C4-2B (cell line): ENCODE results near the gene PHLDA2.

Source experiments
- ZFX ChIP-seq: fragments of 450-650 bp; IDR thresholded peaks from 2 replicates; pipeline ENCODE4 v1.6.1; 2017
- TF ChIP-seq, protein P1 (sequence below): fragments of 450-650 bp; conservative IDR thresholded peaks from 2 replicates; pipeline ENCODE4 v1.5.1; 2017; ENCODE audit warnings: mild to moderate bottlenecking

DNA sequence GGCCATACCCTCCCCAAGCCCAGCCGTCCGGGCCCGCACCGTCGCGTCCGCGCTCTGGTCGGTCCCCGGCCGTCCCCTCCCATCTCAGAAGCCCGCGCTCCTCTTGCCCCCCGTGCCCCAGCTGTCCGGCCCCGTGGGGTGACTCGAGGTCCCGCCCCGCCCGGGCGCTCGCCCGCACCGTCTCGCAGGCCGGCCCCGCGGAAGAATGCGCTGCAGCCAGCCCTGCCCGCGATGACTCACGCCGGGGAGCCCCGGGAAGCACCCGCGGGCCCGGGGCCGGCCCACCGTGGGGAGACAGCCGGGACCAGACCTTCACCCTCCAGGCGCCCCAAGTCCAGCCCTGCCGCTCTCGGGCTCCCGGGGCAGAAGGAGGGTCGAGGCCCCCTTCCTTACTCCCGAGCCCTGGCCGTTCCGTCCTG lies 320 bp upstream of the PHLDA2 start:
- TF ChIP-seq, protein P1, sequence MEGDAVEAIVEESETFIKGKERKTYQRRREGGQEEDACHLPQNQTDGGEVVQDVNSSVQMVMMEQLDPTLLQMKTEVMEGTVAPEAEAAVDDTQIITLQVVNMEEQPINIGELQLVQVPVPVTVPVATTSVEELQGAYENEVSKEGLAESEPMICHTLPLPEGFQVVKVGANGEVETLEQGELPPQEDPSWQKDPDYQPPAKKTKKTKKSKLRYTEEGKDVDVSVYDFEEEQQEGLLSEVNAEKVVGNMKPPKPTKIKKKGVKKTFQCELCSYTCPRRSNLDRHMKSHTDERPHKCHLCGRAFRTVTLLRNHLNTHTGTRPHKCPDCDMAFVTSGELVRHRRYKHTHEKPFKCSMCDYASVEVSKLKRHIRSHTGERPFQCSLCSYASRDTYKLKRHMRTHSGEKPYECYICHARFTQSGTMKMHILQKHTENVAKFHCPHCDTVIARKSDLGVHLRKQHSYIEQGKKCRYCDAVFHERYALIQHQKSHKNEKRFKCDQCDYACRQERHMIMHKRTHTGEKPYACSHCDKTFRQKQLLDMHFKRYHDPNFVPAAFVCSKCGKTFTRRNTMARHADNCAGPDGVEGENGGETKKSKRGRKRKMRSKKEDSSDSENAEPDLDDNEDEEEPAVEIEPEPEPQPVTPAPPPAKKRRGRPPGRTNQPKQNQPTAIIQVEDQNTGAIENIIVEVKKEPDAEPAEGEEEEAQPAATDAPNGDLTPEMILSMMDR, result no peak
- TF ChIP-seq ZFX, result no peak
